Esophagus (tissue), 2 donors: ENCODE results near the gene CACNA2D3. TPM values are rescaled to one million over a fixed set of nuclear protein-coding genes. Genes with fewer than 3 reads are reported as not detected.

Source experiments
- H3K27ac ChIP-seq, 2 donors: one replicate each; pipeline ENCODE4 v1.5.1; 2013; ENCODE audit warnings: low read depth in 2 of 2, mild to moderate bottlenecking in 2 of 2, inconsistent platforms in 1 of 2, low read length in 1 of 2, moderate library complexity in 1 of 2
- H3K27me3 ChIP-seq, 2 donors: one replicate each; pipeline ENCODE4 v1.6.1; 2013; ENCODE audit warnings: low read length in 2 of 2, control low read depth in 1 of 2, mild to moderate bottlenecking in 1 of 2; ENCODE audit not compliant: insufficient read depth in 2 of 2, control insufficient read depth in 1 of 2
- H3K36me3 ChIP-seq, 2 donors: one replicate each; pipeline ENCODE4 v1.6.1; 2013; ENCODE audit warnings: low read length in 1 of 2; ENCODE audit not compliant: control insufficient read depth in 2 of 2, insufficient read depth in 2 of 2
- H3K4me1 ChIP-seq, 2 donors: one replicate each; pipeline ENCODE4 v1.6.1; 2013; ENCODE audit warnings: low read length in 1 of 2; ENCODE audit not compliant: control insufficient read depth in 2 of 2, insufficient read depth in 2 of 2
- H3K4me3 ChIP-seq, 2 donors: one replicate each; pipeline ENCODE4 v1.5.1; 2013; ENCODE audit warnings: low read length in 2 of 2, mild to moderate bottlenecking in 2 of 2, low read depth in 1 of 2, moderate library complexity in 1 of 2
- H3K9me3 ChIP-seq, 2 donors: one replicate each; pipeline ENCODE4 v1.6.1; 2013; ENCODE audit warnings: mild to moderate bottlenecking in 2 of 2, low read depth in 1 of 2, low read length in 1 of 2, moderate library complexity in 1 of 2; ENCODE audit not compliant: control insufficient read depth in 2 of 2, insufficient read depth in 1 of 2
- WGBS, 2 donors: extraction: QIAGEN DNeasy Blood & Tissue Kit; methylation state at CpG; one replicate each; pipeline ENCODE4 v1.1.7; 2013; 5-methylcytosine and 5-hydroxymethylcytosine counted together
- polyA plus RNA-seq, 2 donors: library from polyadenylated mRNA; stranded (reverse); fragments of 200-250 nt; gene quantifications; one replicate each; pipeline ENCODE4 v1.2.3, GENCODE V29; 2013
- donor health status: healthy with polysubstance abuse.
- donor health status: Bipolar disorder and iron deficiency.

CACNA2D3 gene
- polyA plus RNA-seq, 2 donors, result 1.7 to 1.8 TPM

- Histone ChIP-seq H3K4me1 (peaks cover 0 to 3% of the 10 kb centered on the region in 2 donors), H3K27me3 (no peaks in the 10 kb centered on the region), H3K36me3 (no peaks in the 10 kb centered on the region), H3K4me3 (no peak overlapping the region), H3K27ac (no peak overlapping the region), H3K9me3 (no peaks in the 10 kb centered on the region)
- WGBS, 2 donors, result 42 to 48% methylated on average over 5 of the region's 5 CpGs
Observed at GRCh38 chr3:54988838-54989630, 866.7 kb downstream of the CACNA2D3 start.

- no peaks in the 10 kb centered on the region for H3K4me1 ChIP-seq
- no peaks in the 10 kb centered on the region for H3K9me3 ChIP-seq
- no peaks in the 10 kb centered on the region for H3K27me3 ChIP-seq
- H3K36me3 ChIP-seq, result no peaks in the 10 kb centered on the region
- WGBS, 2 donors, result 84 to 89% methylated on average over 5 of the region's 5 CpGs
- H3K27ac ChIP-seq, result no peak overlapping the region
- H3K4me3 ChIP-seq, result no peak overlapping the region
Observed at GRCh38 chr3:54994111-54994513, 871.8 kb downstream of the CACNA2D3 start.

- H3K36me3 ChIP-seq, result no peaks in the 10 kb centered on the region
- H3K4me3 ChIP-seq, result no peak overlapping the region
- no peaks in the 10 kb centered on the region for H3K4me1 ChIP-seq
- 41 to 44% methylated on average over 5 of the region's 5 CpGs for WGBS, 2 donors
- no peaks in the 10 kb centered on the region for H3K27me3 ChIP-seq
- H3K9me3 ChIP-seq, result no peaks in the 10 kb centered on the region
- H3K27ac ChIP-seq, result no peak overlapping the region
Observed at GRCh38 chr3:54999159-54999558, 876.8 kb downstream of the CACNA2D3 start.

- WGBS, 2 donors, result 67 to 86% methylated on average over 3 of the region's 3 CpGs
- no peaks in the 10 kb centered on the region for H3K4me1 ChIP-seq
- no peaks in the 10 kb centered on the region for H3K9me3 ChIP-seq
- H3K4me3 ChIP-seq, result no peak overlapping the region
- H3K36me3 ChIP-seq, result no peaks in the 10 kb centered on the region
- no peak overlapping the region for H3K27ac ChIP-seq
- no peaks in the 10 kb centered on the region for H3K27me3 ChIP-seq
Observed at GRCh38 chr3:54999811-55000210, 877.5 kb downstream of the CACNA2D3 start.

GRCh38 chr3:55000546-55000945 is 878.2 kb downstream of the CACNA2D3 start:
- Histone ChIP-seq H3K36me3 (no peaks in the 10 kb centered on the region), H3K9me3 (no peaks in the 10 kb centered on the region), H3K4me1 (no peaks in the 10 kb centered on the region), H3K27me3 (no peaks in the 10 kb centered on the region), H3K4me3 (no peak overlapping the region), H3K27ac (no peak overlapping the region)

- no peaks in the 10 kb centered on the region for H3K27me3 ChIP-seq
- H3K4me3 ChIP-seq, result no peak overlapping the region
- H3K36me3 ChIP-seq, result no peaks in the 10 kb centered on the region
- no peaks in the 10 kb centered on the region for H3K9me3 ChIP-seq
- H3K4me1 ChIP-seq, result no peaks in the 10 kb centered on the region
- WGBS, 2 donors, result 83 to 93% methylated on average over 4 of the region's 4 CpGs
- H3K27ac ChIP-seq, result no peak overlapping the region
Observed at GRCh38 chr3:55000953-55001352, 878.6 kb downstream of the CACNA2D3 start.

- Histone ChIP-seq H3K36me3 (no peaks in the 10 kb centered on the region), H3K9me3 (no peaks in the 10 kb centered on the region), H3K4me3 (no peak overlapping the region), H3K27me3 (no peaks in the 10 kb centered on the region), H3K4me1 (no peaks in the 10 kb centered on the region), H3K27ac (no peak overlapping the region)
- 70 to 80% methylated on average over 9 of the region's 9 CpGs for WGBS, 2 donors
Observed at GRCh38 chr3:55002416-55002930, 880.1 kb downstream of the CACNA2D3 start.

- Histone ChIP-seq H3K4me1 (no peaks in the 10 kb centered on the region), H3K36me3 (no peaks in the 10 kb centered on the region), H3K27ac (no peak overlapping the region), H3K4me3 (no peak overlapping the region), H3K9me3 (no peaks in the 10 kb centered on the region), H3K27me3 (no peaks in the 10 kb centered on the region)
- 62 to 67% methylated on average over 8 of the region's 8 CpGs for WGBS, 2 donors
Observed at GRCh38 chr3:55006244-55006676, 883.9 kb downstream of the CACNA2D3 start.

GRCh38 chr3:55007971-55008370 is 885.6 kb downstream of the CACNA2D3 start:
- Histone ChIP-seq H3K9me3 (no peaks in the 10 kb centered on the region), H3K4me1 (no peaks in the 10 kb centered on the region), H3K36me3 (no peaks in the 10 kb centered on the region), H3K27ac (no peak overlapping the region), H3K4me3 (no peak overlapping the region), H3K27me3 (no peaks in the 10 kb centered on the region)
- WGBS, 2 donors, result 70 to 74% methylated on average over 1 of the region's 1 CpG

GRCh38 chr3:55009372-55009771 is 887.0 kb downstream of the CACNA2D3 start:
- H3K27ac ChIP-seq, result no peak overlapping the region
- WGBS, 2 donors, result 73 to 85% methylated on average over 4 of the region's 4 CpGs
- no peaks in the 10 kb centered on the region for H3K4me1 ChIP-seq
- no peaks in the 10 kb centered on the region for H3K27me3 ChIP-seq
- H3K9me3 ChIP-seq, result no peaks in the 10 kb centered on the region
- no peak overlapping the region for H3K4me3 ChIP-seq
- H3K36me3 ChIP-seq, result no peaks in the 10 kb centered on the region
